ENCODE measurements around the gene BEND6.

The BEND6 gene

GRCh38 chr6:56914798-56915658 lies 39.9 kb upstream of the BEND6 start:
- TF ChIP-seq CTCF (IDR thresholded peaks at IDR 0.05; ENCODE audit: control insufficient read depth, insufficient read depth, low read depth, low read length, missing control alignments), result no peak
- H3K4me3 ChIP-seq (ENCODE audit: control insufficient read depth, low read depth, low read length), result no peak overlapping the region
- DNase-seq (ENCODE audit: low read depth), result no peak

- TF ChIP-seq CTCF (IDR thresholded peaks at IDR 0.05; ENCODE audit: control insufficient read depth, insufficient read depth, low read depth, low read length, missing control alignments), result no peak
- no peak for DNase-seq (ENCODE audit: low read depth)
- H3K4me3 ChIP-seq (ENCODE audit: control insufficient read depth, low read depth, low read length), result no peak overlapping the region
These were observed 39.1 kb upstream of the BEND6 start for GRCh38 chr6:56915832-56916231.

DNA sequence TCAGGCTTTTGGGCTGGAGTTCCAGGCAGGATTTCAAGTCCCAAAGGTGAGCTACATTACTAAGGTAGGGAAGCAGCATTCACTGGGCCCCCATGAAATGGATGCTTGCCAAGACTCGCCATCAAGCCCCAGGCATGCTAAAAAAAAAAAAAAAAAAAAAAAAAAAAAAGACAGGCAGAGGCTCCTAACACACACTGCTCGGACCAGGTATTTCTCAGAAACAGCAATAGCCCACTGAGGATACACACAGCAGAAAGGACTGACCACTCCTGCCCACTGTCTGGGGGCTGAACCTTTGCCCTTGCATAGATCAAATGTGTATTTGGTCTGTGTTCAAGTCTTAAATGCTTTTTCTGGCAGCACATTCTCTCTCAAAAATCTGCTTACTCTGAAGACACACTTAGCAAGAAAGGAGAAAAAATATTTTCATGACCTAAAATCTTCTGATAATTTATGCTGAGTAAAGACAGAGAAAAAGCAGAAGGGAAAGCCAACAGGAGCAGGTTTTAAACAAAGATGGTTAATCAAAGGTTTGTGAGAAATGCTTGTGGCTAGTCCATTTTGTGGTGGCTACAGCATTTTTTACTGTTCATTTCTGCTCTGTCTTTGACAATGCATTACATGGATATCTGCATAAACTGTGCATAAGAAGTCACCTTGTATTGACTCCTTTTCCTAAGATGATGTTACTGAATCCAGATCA lies 37.9 kb upstream of the BEND6 start:
- TF ChIP-seq CTCF (IDR thresholded peaks at IDR 0.05; ENCODE audit: control insufficient read depth, insufficient read depth, low read depth, low read length, missing control alignments), result no peak
- no peak for DNase-seq (ENCODE audit: low read depth)
- H3K4me3 ChIP-seq (ENCODE audit: control insufficient read depth, low read depth, low read length), result no peak overlapping the region

GRCh38 chr6:56922645-56923044 lies 32.3 kb upstream of the BEND6 start:
- H3K4me3 ChIP-seq (ENCODE audit: control insufficient read depth, low read depth, low read length), result no peak overlapping the region
- no peak for TF ChIP-seq CTCF (IDR thresholded peaks at IDR 0.05; ENCODE audit: control insufficient read depth, insufficient read depth, low read depth, low read length, missing control alignments)
- DNase-seq (ENCODE audit: low read depth), result no peak

GRCh38 chr6:56923565-56923964 lies 31.3 kb upstream of the BEND6 start:
- DNase-seq (ENCODE audit: low read depth), result no peak
- no peak for TF ChIP-seq CTCF (IDR thresholded peaks at IDR 0.05; ENCODE audit: control insufficient read depth, insufficient read depth, low read depth, low read length, missing control alignments)

GRCh38 chr6:56927538-56928453 lies 27.1 kb upstream of the BEND6 start:
- DNase-seq (ENCODE audit: low read depth), result no peak
- H3K4me3 ChIP-seq (ENCODE audit: control insufficient read depth, low read depth, low read length), result no peak overlapping the region
- TF ChIP-seq CTCF (IDR thresholded peaks at IDR 0.05; ENCODE audit: control insufficient read depth, insufficient read depth, low read depth, low read length, missing control alignments), result no peak

More at GRCh38 chr6:56923565-56923964, 31.3 kb upstream of the BEND6 start:
- no peak overlapping the region for H3K4me3 ChIP-seq (ENCODE audit: control insufficient read depth, low read depth, low read length)
